PC-9 (cell line): Measurements from ENCODE around the gene MYL6B.

Experiments used
- EZH2 ChIP-seq: fragments of 200-600 bp; sonication (generic); IDR thresholded peaks from 2 replicates; pipeline ENCODE4 v1.8.0; 2017; ENCODE audit warnings: antibody characterized with exemption, low read depth
- TF ChIP-seq, protein P1 (sequence below): fragments of 200-600 bp; sonication (generic); conservative IDR thresholded peaks from 2 replicates; pipeline ENCODE4 v1.6.1; 2017; ENCODE audit warnings: mixed run types, antibody characterized with exemption, mild to moderate bottlenecking, moderate library complexity

DNA sequence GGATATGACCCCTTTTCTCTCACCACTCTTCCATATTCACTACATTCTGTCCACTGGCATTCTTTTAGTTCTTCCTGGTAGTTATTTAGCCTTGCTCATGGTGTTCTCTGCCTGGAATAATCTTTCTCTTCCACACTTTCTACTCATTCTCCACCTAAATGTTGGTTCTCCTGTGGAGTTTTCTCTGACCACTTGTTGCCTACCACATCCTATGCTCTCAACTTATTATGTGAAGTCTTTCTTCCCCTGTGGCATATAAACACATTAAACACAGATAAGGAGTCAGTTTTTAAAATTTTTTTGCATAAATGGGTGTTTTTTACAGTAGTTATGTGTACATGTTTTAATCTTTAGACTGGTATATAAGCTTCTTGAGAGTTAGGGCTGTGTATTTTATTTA is 40.2 kb downstream of the MYL6B start:
- TF ChIP-seq, protein P1, sequence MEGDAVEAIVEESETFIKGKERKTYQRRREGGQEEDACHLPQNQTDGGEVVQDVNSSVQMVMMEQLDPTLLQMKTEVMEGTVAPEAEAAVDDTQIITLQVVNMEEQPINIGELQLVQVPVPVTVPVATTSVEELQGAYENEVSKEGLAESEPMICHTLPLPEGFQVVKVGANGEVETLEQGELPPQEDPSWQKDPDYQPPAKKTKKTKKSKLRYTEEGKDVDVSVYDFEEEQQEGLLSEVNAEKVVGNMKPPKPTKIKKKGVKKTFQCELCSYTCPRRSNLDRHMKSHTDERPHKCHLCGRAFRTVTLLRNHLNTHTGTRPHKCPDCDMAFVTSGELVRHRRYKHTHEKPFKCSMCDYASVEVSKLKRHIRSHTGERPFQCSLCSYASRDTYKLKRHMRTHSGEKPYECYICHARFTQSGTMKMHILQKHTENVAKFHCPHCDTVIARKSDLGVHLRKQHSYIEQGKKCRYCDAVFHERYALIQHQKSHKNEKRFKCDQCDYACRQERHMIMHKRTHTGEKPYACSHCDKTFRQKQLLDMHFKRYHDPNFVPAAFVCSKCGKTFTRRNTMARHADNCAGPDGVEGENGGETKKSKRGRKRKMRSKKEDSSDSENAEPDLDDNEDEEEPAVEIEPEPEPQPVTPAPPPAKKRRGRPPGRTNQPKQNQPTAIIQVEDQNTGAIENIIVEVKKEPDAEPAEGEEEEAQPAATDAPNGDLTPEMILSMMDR = no peak
- no peak for TF ChIP-seq EZH2
